ENCODE measurements around the gene LRRC15.

Gene LRRC15

GRCh38 chr3:194369522-194370279, at the start of gene LRRC15:
Gene LRRC15 (minus strand): TSS chr3:194369743. CDS start chr3:194361043, 8,700 bp downstream.
- DNase-seq (ENCODE audit: low read depth, low spot score) = no peak

- no peak for DNase-seq (ENCODE audit: low read depth, low spot score)
These were observed 49.1 kb upstream of the LRRC15 start for GRCh38 chr3:194418671-194419070.

- no peak for DNase-seq (ENCODE audit: low read depth, low spot score)
These were observed 37.9 kb upstream of the LRRC15 start for GRCh38 chr3:194407423-194407822.

- no peak for DNase-seq (ENCODE audit: low read depth, low spot score)
These were observed 36.2 kb upstream of the LRRC15 start for GRCh38 chr3:194405766-194406165.

- DNase-seq (ENCODE audit: low read depth, low spot score) = no peak
These were observed 35.0 kb upstream of the LRRC15 start for GRCh38 chr3:194404365-194405140.

- no peak for DNase-seq (ENCODE audit: low read depth, low spot score)
These were observed 32.4 kb upstream of the LRRC15 start for GRCh38 chr3:194401868-194402329.

- no peak for DNase-seq (ENCODE audit: low read depth, low spot score)
These were observed 31.8 kb upstream of the LRRC15 start for GRCh38 chr3:194401346-194401745.

GRCh38 chr3:194399874-194400411, 30.4 kb upstream of the LRRC15 start:
- DNase-seq (ENCODE audit: low read depth, low spot score) = no peak

GRCh38 chr3:194399166-194399565, 29.6 kb upstream of the LRRC15 start, which contains the start of gene GP5:
Gene GP5 (minus strand): TSS chr3:194399266. CDS start chr3:194398282, 984 bp downstream.
- no peak for DNase-seq (ENCODE audit: low read depth, low spot score)

- DNase-seq (ENCODE audit: low read depth, low spot score) = no peak
These were observed 28.3 kb upstream of the LRRC15 start for GRCh38 chr3:194397757-194398312.

GRCh38 chr3:194396859-194397756, 27.6 kb upstream of the LRRC15 start:
- DNase-seq (ENCODE audit: low read depth, low spot score) = no peak

GRCh38 chr3:194396539-194396858, 27.0 kb upstream of the LRRC15 start:
- no peak for DNase-seq (ENCODE audit: low read depth, low spot score)

GRCh38 chr3:194395778-194396538, 26.4 kb upstream of the LRRC15 start:
- no peak for DNase-seq (ENCODE audit: low read depth, low spot score)

- no peak for DNase-seq (ENCODE audit: low read depth, low spot score)
These were observed 25.7 kb upstream of the LRRC15 start for GRCh38 chr3:194395212-194395611.

GRCh38 chr3:194392576-194392975, 23.0 kb upstream of the LRRC15 start:
- DNase-seq (ENCODE audit: low read depth, low spot score) = no peak

- no peak for DNase-seq (ENCODE audit: low read depth, low spot score)
These were observed 21.3 kb upstream of the LRRC15 start for GRCh38 chr3:194390835-194391234.

GRCh38 chr3:194389269-194389668, 19.7 kb upstream of the LRRC15 start:
- no peak for DNase-seq (ENCODE audit: low read depth, low spot score)

- no peak for DNase-seq (ENCODE audit: low read depth, low spot score)
These were observed 18.4 kb upstream of the LRRC15 start for GRCh38 chr3:194387926-194388418.

GRCh38 chr3:194387276-194387675, 17.7 kb upstream of the LRRC15 start:
- DNase-seq (ENCODE audit: low read depth, low spot score) = no peak

- no peak for DNase-seq (ENCODE audit: low read depth, low spot score)
These were observed 17.1 kb upstream of the LRRC15 start for GRCh38 chr3:194386648-194387047.
